Heart left ventricle (tissue), 16 donors: ENCODE results near the gene ZNF433. TPM values are rescaled to one million over a fixed set of nuclear protein-coding genes. Genes with fewer than 3 reads are reported as not detected.

ENCODE experiments used
- ATAC-seq, 4 donors: fragments of 200-7000 bp; cut with Tn5 transposase; one replicate each; pipeline ENCODE4 v1.9.1; 2020 to 2022; ENCODE audit warnings: moderate library complexity in 4 of 4, mild to moderate bottlenecking in 3 of 4, moderate number of reproducible peaks in 1 of 4
- DNase-seq, 5 donors: peaks; one replicate each; pipeline ENCODE4 v3.0.0-alpha.2; 2020
- H3K27ac ChIP-seq, 12 donors: fragments of 200-600 bp; sonication (generic) in 4 of 12; one replicate each; pipeline versions ENCODE4 v1.5.0 to v1.8.0; 2016 to 2022; ENCODE audit warnings: mild to moderate bottlenecking in 2 of 12
- H3K27me3 ChIP-seq, 9 donors: fragments of 200-600 bp; sonication (generic) in 2 of 9; one replicate each; pipeline versions ENCODE4 v1.5.1 to v1.8.0; 2016 to 2022; ENCODE audit warnings: mild to moderate bottlenecking in 3 of 9
- H3K36me3 ChIP-seq, 9 donors: fragments of 200-600 bp; sonication (generic) in 2 of 9; one replicate each; pipeline versions ENCODE4 v1.5.0 to v1.8.0; 2018 to 2022; ENCODE audit warnings: mild to moderate bottlenecking in 2 of 9
- H3K4me1 ChIP-seq, 12 donors: fragments of 200-600 bp; sonication (generic) in 4 of 12; one replicate each; pipeline versions ENCODE4 v1.5.0 to v1.8.0; 2016 to 2022; ENCODE audit warnings: mild to moderate bottlenecking in 3 of 12
- H3K4me3 ChIP-seq, 12 donors: fragments of 200-600 bp; sonication (generic) in 4 of 12; one replicate each; pipeline versions ENCODE4 v1.5.0 to v1.8.0; 2017 to 2022; ENCODE audit warnings: mild to moderate bottlenecking in 9 of 12, moderate library complexity in 4 of 12
- H3K9me3 ChIP-seq, 12 donors: fragments of 200-600 bp; sonication (generic) in 4 of 12; one replicate each; pipeline versions ENCODE4 v1.5.0 to v1.8.0; 2016 to 2022; ENCODE audit warnings: mild to moderate bottlenecking in 1 of 12
- POLR2A ChIP-seq, 2 donors: fragments of 450-650 bp; IDR thresholded peaks; one replicate each; pipeline ENCODE4 v1.6.1; 2017; ENCODE audit warnings: antibody characterized with exemption in 2 of 2, mild to moderate bottlenecking in 2 of 2, moderate library complexity in 2 of 2
- WGBS, 4 donors: extraction: QIAGEN DNeasy Blood & Tissue Kit in 2 of 4; methylation state at CpG; one replicate each; pipeline versions ENCODE4 v1.1.5 to v1.1.7; 2013 to 2018; 5-methylcytosine and 5-hydroxymethylcytosine counted together
- intact Hi-C, 10 donors: fragments of 100-400 bp; cut with DNase I; formaldehyde crosslinking; loops; one replicate each; pipeline versions ENCODE4 v1.11.1 to v1.14.2; 2022
- polyA plus RNA-seq, 2 donors: library from polyadenylated mRNA; stranded (reverse); fragments of 200-250 nt; gene quantifications; one replicate each; pipeline ENCODE4 v1.2.3, GENCODE V29; 2013
- total RNA-seq, 9 donors: library from RNA; depleted of rRNA in 2 of 9; stranded (reverse); fragments of >200 nt in 2 of 9; fragmentation: NEBNext Ultra II Directional in 3 of 9; extraction: Animal tissue kit (Norgen Biotek cat#: 25700) in 3 of 9; gene quantifications; one replicate each; pipeline versions ENCODE4 v1.1.0 to v1.2.4, GENCODE V29; 2016 to 2023
- TF ChIP-seq, protein P1 (sequence below), 12 donors: fragments of 200-600 bp; sonication (generic) in 4 of 12; IDR thresholded peaks; one replicate each; pipeline versions ENCODE4 v1.5.0 to v1.8.0; 2018 to 2022; ENCODE audit warnings: antibody characterized with exemption in 12 of 12, mild to moderate bottlenecking in 5 of 12
- donor health status: ischemic (EF 13 %, LVEDD 7.1; RV severe dilation, severe dysfunction).
- donor health status: healthy with polysubstance abuse.
- donor health status: DM: no; HTN: yes; CAD: no.
- donor health status: DM: no; HTN: no; CAD: no.
- donor health status: ischemic (EF 25% LVEDD 6.9; RV normal size, moderate dysfunction).
- donor health status: ischemic (EF 25% LVEDD 5.7; RV mildly dilated, moderate dysfunction).
- donor health status: healthy.
- donor health status: DM: yes; HTN: yes; CAD: no.
- donor health status: ischemic (EF 35%, LVEDD 5.7; RV mildly dilated, moderate dysfunction).
- donor health status: nonischemic (EF 11% LVEDD 7.7; RV severe dilation, severe dysfunction).
- donor health status: DM: yes; HTN: yes; CAD: no.
- donor health status: PGD.
- donor health status: ischemic (EF 29% LVEDD 5.4; RV normal size, mild dysfunction).
- donor health status: nonischemic (EF 23%, LVEDD 6.1; RV moderate dilation, normal function).

The ZNF433 gene
- total and polyA plus RNA-seq, 11 donors: 2.2 to 6.6 (median 3.6) TPM

DNA sequence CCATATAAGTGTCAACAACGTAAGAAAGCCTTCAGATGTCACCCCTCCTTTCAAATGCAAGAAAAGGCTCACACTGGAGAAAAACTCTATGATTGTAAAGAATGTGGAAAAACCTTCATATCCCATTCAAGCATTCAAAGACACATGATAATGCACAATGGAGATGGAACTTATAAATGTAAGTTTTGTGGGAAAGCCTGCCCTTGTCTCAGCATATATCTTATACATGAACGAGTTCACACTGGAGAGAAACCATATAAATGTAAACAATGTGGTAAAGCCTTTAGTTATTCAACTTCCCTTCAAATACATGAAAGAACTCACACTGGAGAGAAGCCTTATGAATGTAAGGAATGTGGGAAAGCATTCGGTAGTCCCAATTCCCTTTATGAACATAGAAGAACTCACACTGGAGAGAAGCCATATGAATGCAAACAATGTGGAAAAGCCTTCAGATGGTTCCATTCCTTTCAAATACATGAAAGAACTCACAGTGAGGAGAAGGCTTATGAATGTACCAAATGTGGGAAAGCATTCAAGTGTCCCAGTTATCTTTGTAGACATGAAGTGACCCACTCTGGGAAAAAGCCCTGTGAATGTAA, 40.2 kb upstream of the ZNF433 start:
- 83 to 90% (median 87%) methylated on average over 3 of the region's 3 CpGs for WGBS, 4 donors
- Histone ChIP-seq H3K27ac (no peak overlapping the region), H3K4me3 (no peak overlapping the region), H3K9me3 (peaks cover 0 to 100% (median 93%) of the 10 kb centered on the region in 12 donors), H3K27me3 (no peaks in the 10 kb centered on the region), H3K36me3 (peaks cover 20 to 93% (median 57%) of the 10 kb centered on the region in 9 donors), H3K4me1 (no peaks in the 10 kb centered on the region)
- DNase-seq: no peak
- no peak for ATAC-seq
- TF ChIP-seq, protein P1, sequence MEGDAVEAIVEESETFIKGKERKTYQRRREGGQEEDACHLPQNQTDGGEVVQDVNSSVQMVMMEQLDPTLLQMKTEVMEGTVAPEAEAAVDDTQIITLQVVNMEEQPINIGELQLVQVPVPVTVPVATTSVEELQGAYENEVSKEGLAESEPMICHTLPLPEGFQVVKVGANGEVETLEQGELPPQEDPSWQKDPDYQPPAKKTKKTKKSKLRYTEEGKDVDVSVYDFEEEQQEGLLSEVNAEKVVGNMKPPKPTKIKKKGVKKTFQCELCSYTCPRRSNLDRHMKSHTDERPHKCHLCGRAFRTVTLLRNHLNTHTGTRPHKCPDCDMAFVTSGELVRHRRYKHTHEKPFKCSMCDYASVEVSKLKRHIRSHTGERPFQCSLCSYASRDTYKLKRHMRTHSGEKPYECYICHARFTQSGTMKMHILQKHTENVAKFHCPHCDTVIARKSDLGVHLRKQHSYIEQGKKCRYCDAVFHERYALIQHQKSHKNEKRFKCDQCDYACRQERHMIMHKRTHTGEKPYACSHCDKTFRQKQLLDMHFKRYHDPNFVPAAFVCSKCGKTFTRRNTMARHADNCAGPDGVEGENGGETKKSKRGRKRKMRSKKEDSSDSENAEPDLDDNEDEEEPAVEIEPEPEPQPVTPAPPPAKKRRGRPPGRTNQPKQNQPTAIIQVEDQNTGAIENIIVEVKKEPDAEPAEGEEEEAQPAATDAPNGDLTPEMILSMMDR (IDR thresholded peaks at IDR 0.05): no peak
- no peak for TF ChIP-seq POLR2A (IDR thresholded peaks at IDR 0.05)
- intact Hi-C loops: no loop called here

DNA sequence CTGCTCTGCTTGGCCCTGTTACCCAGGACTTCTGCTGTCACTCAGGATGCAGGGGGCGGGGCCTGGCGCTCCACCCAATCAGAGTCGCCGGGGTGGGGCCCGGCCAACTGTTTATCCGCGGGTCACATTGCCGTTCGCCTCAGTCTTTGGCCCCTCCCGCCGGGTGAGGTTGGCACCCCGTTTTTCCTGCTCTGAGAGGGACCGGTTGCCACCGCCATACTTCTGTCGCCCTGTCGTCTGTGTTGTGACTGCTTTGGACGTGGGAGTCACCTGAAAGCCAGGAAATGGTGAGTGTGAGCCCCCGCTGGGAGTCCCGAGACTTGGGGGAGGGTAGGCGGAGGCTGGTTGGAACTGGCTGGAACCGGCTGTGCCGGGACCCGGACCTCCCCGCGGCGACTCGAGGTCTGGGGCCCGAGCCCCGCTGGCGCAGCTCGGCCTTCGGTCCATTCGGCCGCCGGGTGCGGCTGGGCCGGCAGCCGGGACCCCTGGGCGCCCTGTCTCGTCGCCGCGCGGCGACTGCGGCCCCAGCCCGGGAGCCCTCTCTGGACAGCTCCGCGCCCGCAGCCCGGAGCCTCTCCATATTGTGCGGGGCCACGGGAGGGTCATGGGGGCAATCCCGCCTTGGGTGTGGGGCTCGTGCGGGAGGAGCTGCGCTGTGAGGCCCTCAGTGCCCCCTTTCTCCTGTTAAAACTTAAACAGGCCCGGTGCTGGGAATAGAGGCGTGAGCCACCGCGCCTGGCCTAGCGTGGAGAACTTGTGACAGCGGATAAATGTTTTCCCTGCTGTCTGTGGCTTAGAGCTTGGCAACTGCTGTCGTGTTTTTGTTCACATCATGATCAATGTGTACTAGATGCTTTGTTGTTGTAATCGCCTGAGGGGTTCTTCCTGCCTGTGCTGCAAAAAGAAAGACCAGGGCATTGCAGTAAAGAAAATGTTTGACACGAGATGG, 29.4 kb upstream of the ZNF433 start, which contains the start of gene ZNF844:
ZNF844 (plus strand) TSS at position 142 of the 949 bp plus-strand sequence; CDS start at position 285, 143 bp downstream.
- WGBS, 4 donors: 1% methylated on average over 45 to 66 of the region's 66 CpGs
- H3K9me3 ChIP-seq: peaks cover 0 to 34% (median 12%) of the 10 kb centered on the region in 12 donors
- H3K36me3 ChIP-seq: peaks cover 0 to 22% (median 0%) of the 10 kb centered on the region in 9 donors
- TF ChIP-seq, protein P1 (IDR thresholded peaks at IDR 0.05): peak in 1 of 12 donors; percentile 10
- TF ChIP-seq POLR2A (IDR thresholded peaks at IDR 0.05): peak; percentile 52 to 98
- ATAC-seq: peak; percentile 99 to 100 (median 99)
- H3K4me3 ChIP-seq: peak within 1 kb of the TSS; percentile 69 to 96 (median 81)
- H3K27ac ChIP-seq: peak within 1 kb of the TSS; percentile 88 to 99 (median 96)
- intact Hi-C loops: no loop called here
- peaks cover 0 to 27% (median 14%) of the 10 kb centered on the region in 12 donors for H3K4me1 ChIP-seq
- DNase-seq: peak; percentile 97 to 99 (median 98)
- H3K27me3 ChIP-seq: no peaks in the 10 kb centered on the region

DNA sequence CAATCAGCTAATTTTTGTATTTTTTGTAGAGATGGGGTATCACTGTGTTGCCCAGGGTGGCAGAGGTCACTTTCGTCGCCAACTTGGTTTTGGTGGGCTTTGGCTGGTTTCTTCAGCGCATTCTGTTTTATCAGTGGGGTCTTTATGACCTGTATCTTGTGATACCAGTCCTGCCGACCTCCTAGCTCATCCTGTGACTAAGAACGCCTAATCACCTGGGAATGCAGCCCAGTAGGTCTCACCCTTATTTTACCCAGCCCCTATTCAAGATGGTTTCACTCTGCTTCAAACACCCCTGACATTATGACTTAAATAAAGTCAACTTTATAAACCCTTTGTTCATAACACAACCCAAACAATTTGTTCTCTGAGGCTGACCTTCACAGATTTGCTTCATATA, 20.3 kb upstream of the ZNF433 start:
- Histone ChIP-seq H3K4me1 (peaks cover 0 to 25% (median 3%) of the 10 kb centered on the region in 12 donors), H3K36me3 (no peaks in the 10 kb centered on the region), H3K9me3 (no peaks in the 10 kb centered on the region), H3K4me3 (no peak overlapping the region), H3K27ac (no peak overlapping the region), H3K27me3 (no peaks in the 10 kb centered on the region)
- intact Hi-C loops: loop anchor here in 4 of 10 donors (5.0 to 10.0 kb wide), 4 partner anchors 87 to 261 kb away; partner anchors contain the start of genes ZNF20 (in 1 of the 4) and ZNF491 (in 1 of the 4)
- ATAC-seq (no peak), DNase-seq (no peak)
- TF ChIP-seq, protein P1 (IDR thresholded peaks at IDR 0.05): no peak
- 76 to 83% (median 81%) methylated on average over 5 of the region's 5 CpGs for WGBS, 4 donors
